Right atrium auricular region (tissue), 2 donors: Measurements from ENCODE around the gene ITGAE. TPM values are rescaled to one million over a fixed set of nuclear protein-coding genes. Genes with fewer than 3 reads are reported as not detected.

Experiments used
- DNase-seq: peaks from one replicate; pipeline ENCODE4 v3.0.0-alpha.2; 2019; ENCODE audit warnings: low spot score
- H3K27ac ChIP-seq, 2 donors: fragments of 200-600 bp; sonication (generic); 1 replicate in 1 of 2; 2 replicates in 1 of 2; pipeline ENCODE4 v1.5.1; 2016 to 2019
- H3K27me3 ChIP-seq, 2 donors: fragments of 200-600 bp; sonication (generic); one replicate each; pipeline versions ENCODE4 v1.5.1 to v1.6.0; 2017 to 2019
- H3K36me3 ChIP-seq: fragments of 200-600 bp; sonication (generic); one replicate; pipeline ENCODE4 v1.5.1; 2016
- H3K4me1 ChIP-seq, 2 donors: fragments of 200-600 bp; sonication (generic); one replicate each; pipeline versions ENCODE4 v1.5.1 to v1.6.0; 2017 to 2019
- H3K4me3 ChIP-seq, 2 donors: fragments of 200-600 bp; sonication (generic); 1 replicate in 1 of 2; 2 replicates in 1 of 2; pipeline ENCODE4 v1.5.1; 2017 to 2019; ENCODE audit warnings: mild to moderate bottlenecking in 1 of 2, moderate library complexity in 1 of 2
- H3K9me3 ChIP-seq, 2 donors: fragments of 200-600 bp; sonication (generic); one replicate each; pipeline ENCODE4 v1.5.1; 2019
- CTCF ChIP-seq, 2 donors: fragments of 200-600 bp; sonication (generic); IDR thresholded peaks; one replicate each; pipeline ENCODE4 v1.5.1; 2019; ENCODE audit warnings: antibody characterized with exemption in 2 of 2
- total RNA-seq, 2 donors: library from RNA; depleted of rRNA; stranded (reverse); fragments of >200 nt; gene quantifications; one replicate each; pipeline ENCODE4 v1.1.0, GENCODE V29; 2016

Gene ITGAE
- total RNA-seq, 2 donors from 2014 or later = 23.4 to 26.1 TPM

GRCh38 chr17:3809135-3809534 is 8.1 kb upstream of the ITGAE start:
- H3K4me1 ChIP-seq = peaks cover 0 to 5% of the 10 kb centered on the region in 2 donors
- H3K9me3 ChIP-seq = no peaks in the 10 kb centered on the region
- H3K4me3 ChIP-seq = no peak overlapping the region
- no peaks in the 10 kb centered on the region for H3K27me3 ChIP-seq
- no peak for TF ChIP-seq CTCF (IDR thresholded peaks at IDR 0.05)
- peaks cover 70% of the 10 kb centered on the region for H3K36me3 ChIP-seq
- no peak overlapping the region for H3K27ac ChIP-seq
- DNase-seq = no peak

GRCh38 chr17:3808701-3809100 is 7.7 kb upstream of the ITGAE start:
- DNase-seq = no peak
- TF ChIP-seq CTCF (IDR thresholded peaks at IDR 0.05) = no peak
- peaks cover 0 to 5% of the 10 kb centered on the region in 2 donors for H3K4me1 ChIP-seq
- H3K36me3 ChIP-seq = peaks cover 66% of the 10 kb centered on the region
- no peaks in the 10 kb centered on the region for H3K27me3 ChIP-seq
- no peaks in the 10 kb centered on the region for H3K9me3 ChIP-seq
- H3K4me3 ChIP-seq = no peak overlapping the region
- no peak overlapping the region for H3K27ac ChIP-seq

GRCh38 chr17:3805581-3805980 is 4.6 kb upstream of the ITGAE start:
- no peaks in the 10 kb centered on the region for H3K27me3 ChIP-seq
- no peak overlapping the region for H3K27ac ChIP-seq
- H3K9me3 ChIP-seq = no peaks in the 10 kb centered on the region
- H3K4me3 ChIP-seq = no peak overlapping the region
- H3K4me1 ChIP-seq = peaks cover 0 to 16% of the 10 kb centered on the region in 2 donors
- TF ChIP-seq CTCF (IDR thresholded peaks at IDR 0.05) = no peak
- peaks cover 34% of the 10 kb centered on the region for H3K36me3 ChIP-seq
- no peak for DNase-seq

- H3K4me1 ChIP-seq = peaks cover 0 to 21% of the 10 kb centered on the region in 2 donors
- TF ChIP-seq CTCF (IDR thresholded peaks at IDR 0.05) = no peak
- no peaks in the 10 kb centered on the region for H3K9me3 ChIP-seq
Measured at GRCh38 chr17:3804503-3804931, 3.5 kb upstream of the ITGAE start.

GRCh38 chr17:3803308-3803640 is 2.3 kb upstream of the ITGAE start:
- Histone ChIP-seq H3K27me3 (no peaks in the 10 kb centered on the region), H3K4me1 (peaks cover 0 to 30% of the 10 kb centered on the region in 2 donors), H3K9me3 (no peaks in the 10 kb centered on the region), H3K27ac (peak overlapping the region in 1 of 2 donors; percentile 42), H3K36me3 (peaks cover 15% of the 10 kb centered on the region), H3K4me3 (no peak overlapping the region)
- no peak for DNase-seq
- TF ChIP-seq CTCF (IDR thresholded peaks at IDR 0.05) = no peak

More at GRCh38 chr17:3804503-3804931, 3.5 kb upstream of the ITGAE start:
- Histone ChIP-seq H3K27ac (no peak overlapping the region), H3K4me3 (no peak overlapping the region), H3K36me3 (peaks cover 27% of the 10 kb centered on the region), H3K27me3 (no peaks in the 10 kb centered on the region)
- no peak for DNase-seq
